Ovary (tissue), 3 donors: ENCODE results near the gene DHCR24.

Experiments
- EP300 ChIP-seq: sonication (generic); formaldehyde crosslinking; IDR thresholded peaks from one replicate; pipeline ENCODE4 v1.6.1; 2017; ENCODE audit warnings: antibody characterized with exemption
- TF ChIP-seq, protein P1 (sequence below), 3 donors: fragments of 450-650 bp in 2 of 3; fragments of 200-600 bp in 1 of 3; IDR thresholded peaks; one replicate each; pipeline versions ENCODE4 v1.5.1 to v1.8.0; 2016 to 2022; ENCODE audit warnings: antibody characterized with exemption in 3 of 3, mild to moderate bottlenecking in 1 of 3
- donor health status: DM: no; HTN: no; CAD: no.

GRCh38 chr1:54863267-54863665, 23.7 kb downstream of the DHCR24 start:
- TF ChIP-seq, protein P1, sequence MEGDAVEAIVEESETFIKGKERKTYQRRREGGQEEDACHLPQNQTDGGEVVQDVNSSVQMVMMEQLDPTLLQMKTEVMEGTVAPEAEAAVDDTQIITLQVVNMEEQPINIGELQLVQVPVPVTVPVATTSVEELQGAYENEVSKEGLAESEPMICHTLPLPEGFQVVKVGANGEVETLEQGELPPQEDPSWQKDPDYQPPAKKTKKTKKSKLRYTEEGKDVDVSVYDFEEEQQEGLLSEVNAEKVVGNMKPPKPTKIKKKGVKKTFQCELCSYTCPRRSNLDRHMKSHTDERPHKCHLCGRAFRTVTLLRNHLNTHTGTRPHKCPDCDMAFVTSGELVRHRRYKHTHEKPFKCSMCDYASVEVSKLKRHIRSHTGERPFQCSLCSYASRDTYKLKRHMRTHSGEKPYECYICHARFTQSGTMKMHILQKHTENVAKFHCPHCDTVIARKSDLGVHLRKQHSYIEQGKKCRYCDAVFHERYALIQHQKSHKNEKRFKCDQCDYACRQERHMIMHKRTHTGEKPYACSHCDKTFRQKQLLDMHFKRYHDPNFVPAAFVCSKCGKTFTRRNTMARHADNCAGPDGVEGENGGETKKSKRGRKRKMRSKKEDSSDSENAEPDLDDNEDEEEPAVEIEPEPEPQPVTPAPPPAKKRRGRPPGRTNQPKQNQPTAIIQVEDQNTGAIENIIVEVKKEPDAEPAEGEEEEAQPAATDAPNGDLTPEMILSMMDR (IDR thresholded peaks at IDR 0.05), result no peak
- no peak for TF ChIP-seq EP300
